Measurements from ENCODE around the gene AFAP1. TPM values are rescaled to one million over a fixed set of nuclear protein-coding genes. Genes with fewer than 3 reads are reported as not detected.

Gene AFAP1
- polyA plus RNA-seq, 1 donor (not counting 4 experiments of a cell fraction or from before 2014, with no cell fraction given), result 7.6 TPM

DNA sequence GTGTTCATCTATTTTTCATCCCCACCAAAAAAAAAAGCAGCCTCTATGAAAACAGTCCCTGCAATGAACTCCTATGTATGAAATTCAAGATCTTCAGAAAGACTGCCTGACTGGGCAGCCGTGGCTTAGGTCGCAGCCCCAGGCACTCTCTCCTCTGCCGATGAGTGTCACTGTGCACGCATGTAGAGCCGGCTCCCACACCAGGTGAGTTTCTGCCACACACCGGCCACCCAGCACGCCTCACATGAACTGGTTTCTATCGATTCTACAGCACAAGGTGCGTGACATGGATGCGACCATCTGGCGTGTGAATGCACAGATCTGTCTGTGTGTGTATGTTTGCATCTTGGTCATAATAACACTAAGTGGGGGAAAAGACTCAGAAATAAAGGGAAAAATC, 140.4 kb downstream of the AFAP1 start:
- H3K9me1 ChIP-seq (ENCODE audit: control insufficient read depth, extremely low read depth, insufficient read depth, low read length), result no peaks in the 10 kb centered on the region
- DNase-seq (ENCODE audit: low read depth, low spot score), result no peak
- no peak overlapping the region for H3K4me2 ChIP-seq (ENCODE audit: control insufficient read depth, extremely low read depth, insufficient read depth, low read depth, low read length)
- no peaks in the 10 kb centered on the region for H3K27me3 ChIP-seq (ENCODE audit: control insufficient read depth, extremely low read depth, insufficient read depth, low read length)
- H4K20me1 ChIP-seq (ENCODE audit: control insufficient read depth, extremely low read depth, insufficient read depth, low read length), result no peaks in the 10 kb centered on the region
- no peaks in the 10 kb centered on the region for H3K4me1 ChIP-seq (ENCODE audit: control insufficient read depth, extremely low read depth, insufficient read depth, low read length)
- no peak overlapping the region for H3K9ac ChIP-seq (ENCODE audit: control insufficient read depth, extremely low read depth, insufficient read depth, low read length)
- H3K9me3 ChIP-seq (ENCODE audit: control insufficient read depth, low read depth, low read length), result no peaks in the 10 kb centered on the region
- no peak overlapping the region for H3K4me3 ChIP-seq (ENCODE audit: control insufficient read depth in 2 of 3, extremely low read depth in 1 of 3, insufficient read depth in 2 of 3, low read depth in 1 of 3, low read length in 3 of 3)
- dilution Hi-C loops (cut with MboI; ENCODE audit: extremely low pct_ligation_motif_present, low sequenced_read_pairs), result no loop called here
- no peak overlapping the region for H3K27ac ChIP-seq (ENCODE audit: control insufficient read depth, insufficient read depth, low read length)
- H2AFZ ChIP-seq (ENCODE audit: control insufficient read depth, low read length), result no peak overlapping the region
- H3K36me3 ChIP-seq (ENCODE audit: control insufficient read depth in 2 of 2, extremely low read depth in 1 of 2, insufficient read depth in 2 of 2, low read length in 2 of 2), result peaks cover 31% of the 10 kb centered on the region in 2 experiments
- FAIRE-seq, result no peak
- TF ChIP-seq EZH2 (IDR thresholded peaks at IDR 0.05; ENCODE audit: low read length), result no peak
- no peak for TF ChIP-seq CTCF (optimal IDR thresholded peaks at IDR 0.05 in 1 of 3, IDR thresholded peaks at IDR 0.05 in 1 of 3, conservative IDR thresholded peaks at IDR 0.05 in 1 of 3; ENCODE audit: extremely low read depth in 1 of 3, insufficient read depth in 2 of 3, low read length in 3 of 3)
- no peaks in the 10 kb centered on the region for H3K79me2 ChIP-seq (ENCODE audit: control insufficient read depth, insufficient read depth, low read length)

- no peak for TF ChIP-seq CTCF (optimal IDR thresholded peaks at IDR 0.05 in 1 of 3, IDR thresholded peaks at IDR 0.05 in 1 of 3, conservative IDR thresholded peaks at IDR 0.05 in 1 of 3; ENCODE audit: extremely low read depth in 1 of 3, insufficient read depth in 2 of 3, low read length in 3 of 3)
- TF ChIP-seq EZH2 (IDR thresholded peaks at IDR 0.05; ENCODE audit: low read length), result no peak
- Histone ChIP-seq H3K4me3 (ENCODE audit: control insufficient read depth in 2 of 3, extremely low read depth in 1 of 3, insufficient read depth in 2 of 3, low read depth in 1 of 3, low read length in 3 of 3) (no peak overlapping the region), H3K4me1 (ENCODE audit: control insufficient read depth, extremely low read depth, insufficient read depth, low read length) (no peaks in the 10 kb centered on the region), H3K9me1 (ENCODE audit: control insufficient read depth, extremely low read depth, insufficient read depth, low read length) (no peaks in the 10 kb centered on the region), H2AFZ (ENCODE audit: control insufficient read depth, low read length) (no peak overlapping the region), H3K9ac (ENCODE audit: control insufficient read depth, extremely low read depth, insufficient read depth, low read length) (no peak overlapping the region), H3K27me3 (ENCODE audit: control insufficient read depth, extremely low read depth, insufficient read depth, low read length) (no peaks in the 10 kb centered on the region), H3K36me3 (ENCODE audit: control insufficient read depth in 2 of 2, extremely low read depth in 1 of 2, insufficient read depth in 2 of 2, low read length in 2 of 2) (peaks cover 34 to 36% of the 10 kb centered on the region in 2 experiments), H3K79me2 (ENCODE audit: control insufficient read depth, insufficient read depth, low read length) (no peaks in the 10 kb centered on the region), H3K27ac (ENCODE audit: control insufficient read depth, insufficient read depth, low read length) (no peak overlapping the region), H4K20me1 (ENCODE audit: control insufficient read depth, extremely low read depth, insufficient read depth, low read length) (no peaks in the 10 kb centered on the region), H3K9me3 (ENCODE audit: control insufficient read depth, low read depth, low read length) (no peaks in the 10 kb centered on the region), H3K4me2 (ENCODE audit: control insufficient read depth, extremely low read depth, insufficient read depth, low read depth, low read length) (no peak overlapping the region)
- dilution Hi-C loops (cut with MboI; ENCODE audit: extremely low pct_ligation_motif_present, low sequenced_read_pairs), result no loop called here
- FAIRE-seq (no peak), DNase-seq (ENCODE audit: low read depth, low spot score) (no peak)
These were observed 141.3 kb downstream of the AFAP1 start for GRCh38 chr4:7798178-7798995.
